Large intestine (tissue), 3 donors: ENCODE results near the gene ATG16L1. TPM values are rescaled to one million over a fixed set of nuclear protein-coding genes. Genes with fewer than 3 reads are reported as not detected.

Experiments
- DNase-seq, 2 donors: peaks; one replicate each; pipeline versions ENCODE4 v3.0.0 to v3.0.0-alpha.2; 2013
- H3K27ac ChIP-seq: one replicate; pipeline ENCODE4 v1.5.1; 2013; ENCODE audit warnings: low read length
- H3K27me3 ChIP-seq: 2 replicates; pipeline ENCODE4 v1.6.1; 2013; ENCODE audit warnings: low read length; ENCODE audit not compliant: control insufficient read depth, insufficient read depth
- H3K36me3 ChIP-seq: 2 replicates; pipeline ENCODE4 v1.6.1; 2013; ENCODE audit warnings: low read length; ENCODE audit not compliant: control insufficient read depth, insufficient read depth
- H3K4me1 ChIP-seq: one replicate; pipeline ENCODE4 v1.6.1; 2013; ENCODE audit warnings: low read length; ENCODE audit not compliant: control insufficient read depth, insufficient read depth
- H3K4me3 ChIP-seq: one replicate; pipeline ENCODE4 v1.5.1; 2013; ENCODE audit warnings: low read length
- H3K9me3 ChIP-seq: one replicate; pipeline ENCODE4 v1.6.1; 2013; ENCODE audit warnings: mild to moderate bottlenecking, low read depth, low read length, moderate library complexity; ENCODE audit not compliant: control insufficient read depth
- WGBS: methylation state at CpG from one replicate; pipeline ENCODE4 v1.1.5; 2013; ENCODE audit warnings: low lambda C conversion rate; ENCODE audit not compliant: insufficient coverage; 5-methylcytosine and 5-hydroxymethylcytosine counted together
- polyA plus RNA-seq: library from polyadenylated mRNA; unstranded; fragments of 120-200 nt; gene quantifications from one replicate; pipeline ENCODE4 v1.2.1, GENCODE V29; 2013

The ATG16L1 gene
- polyA plus RNA-seq, 1 donor = 22.7 TPM

- Histone ChIP-seq H3K9me3 (no peaks in the 10 kb centered on the region), H3K27me3 (no peaks in the 10 kb centered on the region), H3K36me3 (no peaks in the 10 kb centered on the region), H3K27ac (no peak within 1 kb of the TSS), H3K4me1 (no peaks in the 10 kb centered on the region), H3K4me3 (no peak within 1 kb of the TSS)
- no peak for DNase-seq
- no CpG with 5 or more reads among the region's 7 CpGs for WGBS
Observed at GRCh38 chr2:233307565-233307964, 56.1 kb downstream of the ATG16L1 start, which contains the start of gene SAG. TSS of gene SAG (plus strand) at chr2:233307816. CDS start at chr2:233309190, 1,374 bp downstream.

- Histone ChIP-seq H3K4me1 (no peaks in the 10 kb centered on the region), H3K27ac (no peak overlapping the region), H3K9me3 (no peaks in the 10 kb centered on the region), H3K36me3 (no peaks in the 10 kb centered on the region), H3K4me3 (no peak overlapping the region), H3K27me3 (no peaks in the 10 kb centered on the region)
- no peak for DNase-seq
- no CpG with 5 or more reads among the region's 11 CpGs for WGBS
Observed at GRCh38 chr2:233311241-233311926, 59.9 kb downstream of the ATG16L1 start.

- WGBS = no CpG with 5 or more reads among the region's 8 CpGs
- H3K27me3 ChIP-seq = no peaks in the 10 kb centered on the region
- H3K27ac ChIP-seq = no peak overlapping the region
- no peak for DNase-seq
- H3K4me3 ChIP-seq = no peak overlapping the region
- no peaks in the 10 kb centered on the region for H3K9me3 ChIP-seq
- H3K36me3 ChIP-seq = no peaks in the 10 kb centered on the region
- H3K4me1 ChIP-seq = no peaks in the 10 kb centered on the region
Observed at GRCh38 chr2:233312874-233313273, 61.4 kb downstream of the ATG16L1 start.

- DNase-seq = no peak
- no peaks in the 10 kb centered on the region for H3K4me1 ChIP-seq
- 40% methylated on average over 1 of the region's 20 CpGs for WGBS
- no peaks in the 10 kb centered on the region for H3K9me3 ChIP-seq
- no peak overlapping the region for H3K27ac ChIP-seq
- H3K36me3 ChIP-seq = no peaks in the 10 kb centered on the region
- no peak overlapping the region for H3K4me3 ChIP-seq
- H3K27me3 ChIP-seq = no peaks in the 10 kb centered on the region
Observed at GRCh38 chr2:233314180-233314925, 62.9 kb downstream of the ATG16L1 start.

- H3K4me3 ChIP-seq = no peak overlapping the region
- no peaks in the 10 kb centered on the region for H3K36me3 ChIP-seq
- DNase-seq = no peak
- H3K27ac ChIP-seq = no peak overlapping the region
- H3K4me1 ChIP-seq = no peaks in the 10 kb centered on the region
- WGBS = 100% methylated on average over 1 of the region's 7 CpGs
- no peaks in the 10 kb centered on the region for H3K27me3 ChIP-seq
- H3K9me3 ChIP-seq = no peaks in the 10 kb centered on the region
Observed at GRCh38 chr2:233317196-233317943, 65.9 kb downstream of the ATG16L1 start.

- Histone ChIP-seq H3K36me3 (no peaks in the 10 kb centered on the region), H3K4me3 (no peak overlapping the region), H3K27me3 (no peaks in the 10 kb centered on the region), H3K4me1 (no peaks in the 10 kb centered on the region), H3K27ac (no peak overlapping the region), H3K9me3 (no peaks in the 10 kb centered on the region)
- DNase-seq = no peak
- no CpG with 5 or more reads among the region's 5 CpGs for WGBS
Observed at GRCh38 chr2:233319256-233319655, 67.8 kb downstream of the ATG16L1 start.

GRCh38 chr2:233320470-233320869, 69.0 kb downstream of the ATG16L1 start:
- no peak overlapping the region for H3K4me3 ChIP-seq
- H3K27me3 ChIP-seq = no peaks in the 10 kb centered on the region
- H3K36me3 ChIP-seq = no peaks in the 10 kb centered on the region
- no peaks in the 10 kb centered on the region for H3K9me3 ChIP-seq
- H3K4me1 ChIP-seq = no peaks in the 10 kb centered on the region
- DNase-seq = no peak
- no peak overlapping the region for H3K27ac ChIP-seq
- WGBS = no CpG with 5 or more reads among the region's 17 CpGs

GRCh38 chr2:233321166-233321565, 69.7 kb downstream of the ATG16L1 start:
- Histone ChIP-seq H3K4me3 (no peak overlapping the region), H3K27ac (no peak overlapping the region), H3K27me3 (no peaks in the 10 kb centered on the region), H3K4me1 (no peaks in the 10 kb centered on the region), H3K36me3 (no peaks in the 10 kb centered on the region), H3K9me3 (no peaks in the 10 kb centered on the region)
- DNase-seq = no peak
- no CpG with 5 or more reads among the region's 6 CpGs for WGBS

- no peaks in the 10 kb centered on the region for H3K36me3 ChIP-seq
- H3K27me3 ChIP-seq = no peaks in the 10 kb centered on the region
- no peak overlapping the region for H3K27ac ChIP-seq
- no peaks in the 10 kb centered on the region for H3K4me1 ChIP-seq
- WGBS = 100% methylated on average over 1 of the region's 8 CpGs
- no peak for DNase-seq
- H3K4me3 ChIP-seq = no peak overlapping the region
- H3K9me3 ChIP-seq = no peaks in the 10 kb centered on the region
Observed at GRCh38 chr2:233323851-233324250, 72.4 kb downstream of the ATG16L1 start.

GRCh38 chr2:233325256-233325655, 73.8 kb downstream of the ATG16L1 start:
- WGBS = 93% methylated on average over 3 of the region's 4 CpGs
- H3K27me3 ChIP-seq = no peaks in the 10 kb centered on the region
- H3K27ac ChIP-seq = no peak overlapping the region
- no peaks in the 10 kb centered on the region for H3K36me3 ChIP-seq
- H3K9me3 ChIP-seq = no peaks in the 10 kb centered on the region
- no peaks in the 10 kb centered on the region for H3K4me1 ChIP-seq
- H3K4me3 ChIP-seq = no peak overlapping the region
- no peak for DNase-seq
